Thoracic aorta (tissue), 2 donors: ENCODE data around the gene EOLA2. TPM values are rescaled to one million over a fixed set of nuclear protein-coding genes. Genes with fewer than 3 reads are reported as not detected.
A peak's percentile ranks its signal among the peaks of the same experiment; 100 is the strongest.
"Not testable (repeated sequence)": the region's sequence is repeated elsewhere in the genome, so short reads cannot be mapped to it uniquely, and the experiment has no call there.

Experiments used
- ATAC-seq: fragments of 150-250 bp; one replicate; pipeline ENCODE4 v1.8.0; 2017; ENCODE audit warnings: low read depth; ENCODE audit not compliant: insufficient number of reproducible peaks, low FRiP score
- DNase-seq: peaks from one replicate; pipeline ENCODE4 v3.0.0-alpha.2; 2020; ENCODE audit warnings: low spot score
- H3K27ac ChIP-seq, 2 donors: fragments of 200-600 bp; sonication (generic); 1 replicate in 1 of 2; 2 replicates in 1 of 2; pipeline ENCODE4 v1.5.1; 2016; ENCODE audit warnings: mild to moderate bottlenecking in 2 of 2, moderate library complexity in 2 of 2
- H3K27me3 ChIP-seq: fragments of 200-600 bp; sonication (generic); replicated peaks from 2 replicates; pipeline ENCODE4 v1.6.0; 2016; ENCODE audit warnings: mild to moderate bottlenecking; ENCODE audit not compliant: insufficient read depth
- H3K36me3 ChIP-seq: fragments of 200-600 bp; sonication (generic); one replicate; pipeline ENCODE4 v1.5.1; 2016
- H3K4me1 ChIP-seq, 2 donors: fragments of 200-600 bp; sonication (generic); 1 replicate in 1 of 2; 2 replicates in 1 of 2; pipeline versions ENCODE4 v1.5.1 to v1.6.0; 2016; ENCODE audit warnings: low read depth in 2 of 2, mild to moderate bottlenecking in 1 of 2; ENCODE audit not compliant: control insufficient read depth in 1 of 2
- H3K4me3 ChIP-seq: fragments of 200-600 bp; sonication (generic); 2 replicates; pipeline ENCODE4 v1.5.1; 2016; ENCODE audit warnings: mild to moderate bottlenecking
- H3K9me3 ChIP-seq: fragments of 200-600 bp; sonication (generic); 2 replicates; pipeline ENCODE4 v1.5.1; 2016
- CTCF ChIP-seq: fragments of 200-600 bp; sonication (generic); IDR thresholded peaks from one replicate; pipeline ENCODE4 v1.5.1; 2019; ENCODE audit warnings: antibody characterized with exemption
- total RNA-seq, 2 donors: library from RNA; depleted of rRNA; stranded (reverse); fragments of >200 nt; gene quantifications; one replicate each; pipeline versions ENCODE4 v1.1.0 to v1.2.3, GENCODE V29; 2016

Gene EOLA2
- total RNA-seq, 2 donors from 2014 or later, result 34.6 to 56.7 TPM

- ATAC-seq, result no peak
- no peak for DNase-seq
- TF ChIP-seq CTCF, result no peak
Measured at GRCh38 chrX:149948016-149948415, 9.7 kb upstream of the EOLA2 start.

DNA sequence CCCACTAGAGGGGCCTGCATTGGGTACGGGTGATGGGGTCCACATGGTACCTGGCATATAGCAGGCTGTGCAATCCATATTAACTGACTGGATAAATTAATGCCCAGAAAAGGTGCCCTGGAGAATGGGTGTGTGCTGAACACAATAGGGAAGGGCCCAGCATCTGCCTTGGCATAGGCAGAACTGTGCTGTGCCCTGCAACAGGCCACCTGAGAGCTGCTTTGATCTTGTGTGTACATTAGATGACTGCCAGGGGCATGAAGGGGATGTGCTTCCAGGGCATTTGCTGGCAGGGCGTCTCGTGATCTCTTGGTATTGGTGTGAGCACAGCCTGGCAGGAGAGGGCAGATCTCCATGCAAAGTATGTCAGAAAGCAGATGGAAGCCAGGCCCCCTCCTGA is 8.6 kb upstream of the EOLA2 start:
- not testable (repeated sequence) for H3K27ac ChIP-seq, H3K36me3 ChIP-seq, H3K4me1 ChIP-seq, H3K27me3 ChIP-seq, ATAC-seq, H3K9me3 ChIP-seq, DNase-seq, H3K4me3 ChIP-seq

More at GRCh38 chrX:149948016-149948415, 9.7 kb upstream of the EOLA2 start:
- H3K9me3 ChIP-seq, result no peaks in the 10 kb centered on the region
- peaks cover 0 to 4% of the 10 kb centered on the region in 2 donors for H3K4me1 ChIP-seq
- H3K36me3 ChIP-seq, result peaks cover 4% of the 10 kb centered on the region
- no peak overlapping the region for H3K27ac ChIP-seq
- H3K27me3 ChIP-seq, result no peaks in the 10 kb centered on the region
- H3K4me3 ChIP-seq, result no peak overlapping the region

- not testable (repeated sequence) for H3K36me3 ChIP-seq, H3K27ac ChIP-seq, H3K4me3 ChIP-seq, ATAC-seq, DNase-seq, H3K4me1 ChIP-seq, H3K27me3 ChIP-seq, H3K9me3 ChIP-seq
Measured at GRCh38 chrX:149945820-149946219, 7.5 kb upstream of the EOLA2 start.

GRCh38 chrX:149945087-149945670 is 6.9 kb upstream of the EOLA2 start:
- H3K4me1 ChIP-seq, H3K9me3 ChIP-seq, H3K4me3 ChIP-seq, H3K36me3 ChIP-seq, ATAC-seq, DNase-seq, H3K27ac ChIP-seq, H3K27me3 ChIP-seq: not testable (repeated sequence)

GRCh38 chrX:149940674-149941024 is 2.4 kb upstream of the EOLA2 start:
- ATAC-seq, H3K4me1 ChIP-seq, DNase-seq, H3K36me3 ChIP-seq, H3K27me3 ChIP-seq, H3K27ac ChIP-seq, H3K9me3 ChIP-seq: not testable (repeated sequence)
- peak overlapping the region; percentile 71 for H3K4me3 ChIP-seq
- TF ChIP-seq CTCF, result peak; percentile 55

DNA sequence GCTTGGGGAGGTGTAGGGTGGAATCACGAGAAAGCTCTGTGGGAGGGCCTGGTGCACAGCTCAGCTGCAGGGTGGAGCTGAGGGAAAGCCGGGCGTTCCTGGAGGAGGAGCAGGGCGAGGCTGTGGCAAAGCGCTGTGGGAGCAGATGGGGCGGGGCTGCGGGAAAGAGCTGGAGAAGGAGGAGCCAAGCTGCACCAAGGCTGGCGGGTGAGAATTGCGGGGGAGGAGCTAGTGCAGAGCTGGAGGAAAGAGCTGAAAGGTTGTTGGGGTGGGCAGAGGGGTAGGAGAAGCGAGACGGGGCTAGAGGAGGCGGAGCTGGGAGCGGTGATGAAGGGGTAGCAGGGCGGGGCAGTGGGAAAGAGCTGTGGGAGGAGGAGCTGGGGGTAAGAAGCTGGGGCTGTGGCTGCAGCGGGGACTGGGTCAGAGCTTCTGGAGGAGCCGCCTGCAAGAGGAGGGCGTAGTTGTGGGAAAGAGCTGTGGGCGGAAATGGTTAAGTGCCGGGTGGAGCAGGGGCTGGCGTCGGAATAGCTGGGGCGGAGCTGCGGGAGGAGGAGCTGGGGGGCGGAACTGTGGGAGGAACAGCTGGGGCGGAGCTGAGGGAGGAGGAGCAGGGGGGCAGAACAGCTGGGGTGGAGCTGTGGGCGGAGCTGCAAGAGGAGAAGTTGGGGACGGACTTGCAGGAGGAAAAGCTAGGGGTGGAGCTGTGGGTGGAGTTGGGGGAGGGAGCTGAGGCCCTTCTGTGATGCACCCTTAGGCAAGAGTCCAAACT is 1.8 kb upstream of the EOLA2 start:
- TF ChIP-seq CTCF, result no peak
- Histone ChIP-seq H3K27me3 (no peaks in the 10 kb centered on the region), H3K4me1 (peaks cover 0 to 5% of the 10 kb centered on the region in 2 donors), H3K27ac (peak overlapping the region; percentile 85 to 89), H3K9me3 (no peaks in the 10 kb centered on the region), H3K36me3 (peaks cover 4% of the 10 kb centered on the region), H3K4me3 (peak overlapping the region; percentile 71)
- ATAC-seq (peak; percentile 58), DNase-seq (peak; percentile 92)

DNA sequence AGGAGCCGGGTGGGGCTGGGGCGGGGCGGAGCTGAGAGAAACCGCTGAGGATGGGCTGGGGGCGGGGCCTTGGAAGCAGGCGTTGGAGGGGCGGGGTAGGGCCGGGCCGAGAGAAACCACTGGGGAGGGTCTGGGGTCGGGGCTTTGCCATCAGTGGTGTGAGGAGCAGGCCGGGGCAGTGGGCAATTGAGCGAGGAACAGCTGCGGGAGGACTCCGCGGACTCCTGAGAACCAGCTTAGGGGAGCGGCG is 1.3 kb upstream of the EOLA2 start:
- peak; percentile 12 for ATAC-seq
- Histone ChIP-seq H3K4me3 (peak overlapping the region; percentile 71), H3K4me1 (peaks cover 0 to 5% of the 10 kb centered on the region in 2 donors), H3K9me3 (no peaks in the 10 kb centered on the region), H3K27me3 (no peaks in the 10 kb centered on the region), H3K27ac (peak overlapping the region; percentile 85 to 89), H3K36me3 (peaks cover 4% of the 10 kb centered on the region)
- no peak for DNase-seq
- no peak for TF ChIP-seq CTCF
